Lower leg skin (tissue), 3 donors: Measurements from ENCODE around the gene MAPKAPK3.

Experiments
- CTCF ChIP-seq, 3 donors: fragments of 450-650 bp; IDR thresholded peaks; one replicate each; pipeline ENCODE4 v1.5.1; 2016; ENCODE audit warnings: antibody characterized with exemption in 3 of 3, mild to moderate bottlenecking in 3 of 3, moderate library complexity in 2 of 3
- POLR2A ChIP-seq, 2 donors: fragments of 450-650 bp; IDR thresholded peaks; one replicate each; pipeline ENCODE4 v1.6.1; 2016 to 2017; ENCODE audit warnings: antibody characterized with exemption in 2 of 2, mild to moderate bottlenecking in 1 of 2, moderate library complexity in 1 of 2

- TF ChIP-seq CTCF (IDR thresholded peaks at IDR 0.05) = no peak
- no peak for TF ChIP-seq POLR2A (IDR thresholded peaks at IDR 0.05)
Observed at GRCh38 chr3:50567386-50568167, 49.4 kb upstream of the MAPKAPK3 start, which contains the start of gene C3orf18.
